Osteoblast (primary cell): Measurements from ENCODE around the gene CLEC4M. TPM values are rescaled to one million over a fixed set of nuclear protein-coding genes. Genes with fewer than 3 reads are reported as not detected.

Source experiments
- DNase-seq: peaks from one replicate; pipeline ENCODE4 v3.0.0; 2011; ENCODE audit warnings: low spot score, mixed read lengths; ENCODE audit not compliant: insufficient read length; ENCODE audit errors: missing footprints
- H2AFZ ChIP-seq: 2 replicates; pipeline ENCODE4 v1.6.0; 2011; ENCODE audit warnings: mild to moderate bottlenecking, low read length
- H3K27ac ChIP-seq: 2 replicates; pipeline ENCODE4 v1.5.1; 2011; ENCODE audit warnings: mild to moderate bottlenecking, low read depth, low read length, moderate library complexity
- H3K27me3 ChIP-seq: 2 replicates; pipeline ENCODE4 v1.6.0; 2012; ENCODE audit warnings: mild to moderate bottlenecking, control low read depth, inconsistent platforms, low read length, moderate library complexity; ENCODE audit not compliant: insufficient read depth
- H3K36me3 ChIP-seq: 2 replicates; pipeline ENCODE4 v1.5.1; 2011; ENCODE audit warnings: mild to moderate bottlenecking, low read length, control low read depth, moderate library complexity; ENCODE audit not compliant: insufficient read depth
- H3K4me1 ChIP-seq: 2 replicates; pipeline ENCODE4 v1.5.1; 2011; ENCODE audit warnings: mild to moderate bottlenecking, low read length, control low read depth, moderate library complexity; ENCODE audit not compliant: insufficient read depth
- H3K4me2 ChIP-seq: 2 replicates; pipeline ENCODE4 v1.6.0; 2011; ENCODE audit warnings: mild to moderate bottlenecking, low read length; ENCODE audit not compliant: insufficient read depth
- H3K4me3 ChIP-seq: fragments of 200-600 bp; sonication (generic); 3 replicates; pipeline ENCODE4 v1.5.1; 2012; ENCODE audit warnings: mild to moderate bottlenecking, low read length, inconsistent platforms; ENCODE audit not compliant: insufficient read depth
- H3K79me2 ChIP-seq: 2 replicates; pipeline ENCODE4 v1.6.0; 2012; ENCODE audit warnings: mild to moderate bottlenecking, low read length, control low read depth, inconsistent platforms; ENCODE audit not compliant: insufficient read depth
- H3K9me3 ChIP-seq: 2 replicates; pipeline ENCODE4 v1.5.1; 2011; ENCODE audit warnings: low read depth, low read length, control low read depth
- H4K20me1 ChIP-seq: 2 replicates; pipeline ENCODE4 v1.6.0; 2012; ENCODE audit warnings: mild to moderate bottlenecking, low read length, control low read depth; ENCODE audit not compliant: insufficient read depth
- total RNA-seq: library from RNA; depleted of rRNA; stranded (reverse); fragments of >200 nt; gene quantifications from 2 replicates; pipeline ENCODE4 v1.2.3, GENCODE V29; 2012
- TF ChIP-seq, protein P1 (sequence below): IDR thresholded peaks from 2 replicates; pipeline ENCODE4 v1.5.1; 2011; ENCODE audit warnings: mild to moderate bottlenecking, low read depth, low read length, moderate library complexity; ENCODE audit errors: extremely low read depth

Gene CLEC4M
- total RNA-seq, 1 donor: not detected

DNA sequence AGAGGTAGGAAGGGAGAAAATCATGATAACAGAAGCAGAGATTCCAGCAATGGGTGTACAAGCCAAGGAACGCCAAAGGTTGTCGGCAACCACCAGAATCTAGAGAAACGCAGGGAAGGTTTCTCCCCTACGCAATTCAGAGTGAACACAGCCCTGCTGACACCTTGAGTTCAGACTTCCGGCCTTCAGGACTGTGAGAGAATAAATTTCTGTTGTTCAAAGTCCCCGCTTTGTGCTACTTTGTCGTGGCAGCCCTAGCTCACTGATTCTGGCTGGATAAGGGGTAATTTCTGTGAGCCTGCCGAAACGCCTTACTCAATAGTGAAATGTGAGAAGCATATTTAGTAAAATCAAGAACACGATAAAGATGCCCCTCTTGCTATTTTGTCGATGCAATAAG is 25.8 kb upstream of the CLEC4M start:
- no peaks in the 10 kb centered on the region for H3K9me3 ChIP-seq
- H3K4me3 ChIP-seq: no peak overlapping the region
- no peaks in the 10 kb centered on the region for H3K4me1 ChIP-seq
- H3K79me2 ChIP-seq: no peaks in the 10 kb centered on the region
- no peaks in the 10 kb centered on the region for H3K36me3 ChIP-seq
- no peak overlapping the region for H3K27ac ChIP-seq
- H4K20me1 ChIP-seq: no peaks in the 10 kb centered on the region
- no peak for DNase-seq
- peaks cover 10% of the 10 kb centered on the region for H3K27me3 ChIP-seq
- no peak overlapping the region for H2AFZ ChIP-seq
- no peak overlapping the region for H3K4me2 ChIP-seq
- TF ChIP-seq, protein P1, sequence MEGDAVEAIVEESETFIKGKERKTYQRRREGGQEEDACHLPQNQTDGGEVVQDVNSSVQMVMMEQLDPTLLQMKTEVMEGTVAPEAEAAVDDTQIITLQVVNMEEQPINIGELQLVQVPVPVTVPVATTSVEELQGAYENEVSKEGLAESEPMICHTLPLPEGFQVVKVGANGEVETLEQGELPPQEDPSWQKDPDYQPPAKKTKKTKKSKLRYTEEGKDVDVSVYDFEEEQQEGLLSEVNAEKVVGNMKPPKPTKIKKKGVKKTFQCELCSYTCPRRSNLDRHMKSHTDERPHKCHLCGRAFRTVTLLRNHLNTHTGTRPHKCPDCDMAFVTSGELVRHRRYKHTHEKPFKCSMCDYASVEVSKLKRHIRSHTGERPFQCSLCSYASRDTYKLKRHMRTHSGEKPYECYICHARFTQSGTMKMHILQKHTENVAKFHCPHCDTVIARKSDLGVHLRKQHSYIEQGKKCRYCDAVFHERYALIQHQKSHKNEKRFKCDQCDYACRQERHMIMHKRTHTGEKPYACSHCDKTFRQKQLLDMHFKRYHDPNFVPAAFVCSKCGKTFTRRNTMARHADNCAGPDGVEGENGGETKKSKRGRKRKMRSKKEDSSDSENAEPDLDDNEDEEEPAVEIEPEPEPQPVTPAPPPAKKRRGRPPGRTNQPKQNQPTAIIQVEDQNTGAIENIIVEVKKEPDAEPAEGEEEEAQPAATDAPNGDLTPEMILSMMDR: no peak

DNA sequence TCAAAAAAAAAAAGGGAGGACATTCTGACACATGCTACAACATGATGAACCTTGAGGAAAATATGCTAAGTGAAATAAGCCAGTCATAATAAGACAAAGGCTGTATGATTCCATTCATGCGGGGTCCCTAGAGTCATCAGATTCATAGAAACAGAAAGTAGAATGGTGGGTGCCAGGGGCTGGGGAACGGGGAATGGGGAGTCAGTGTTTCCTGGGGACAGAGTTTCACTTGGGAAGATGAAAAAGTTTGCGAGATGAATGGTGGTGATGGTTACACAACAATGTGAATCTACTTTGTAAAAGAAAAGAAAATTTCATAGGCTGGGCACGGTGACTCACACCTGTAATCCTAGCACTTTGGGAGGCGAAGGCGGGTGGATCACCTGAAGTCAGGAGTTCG is 25.0 kb upstream of the CLEC4M start:
- peaks cover 10% of the 10 kb centered on the region for H3K27me3 ChIP-seq
- H3K79me2 ChIP-seq: no peaks in the 10 kb centered on the region
- H3K27ac ChIP-seq: no peak overlapping the region
- no peaks in the 10 kb centered on the region for H3K9me3 ChIP-seq
- no peaks in the 10 kb centered on the region for H3K4me1 ChIP-seq
- TF ChIP-seq, protein P1: no peak
- H3K36me3 ChIP-seq: no peaks in the 10 kb centered on the region
- no peak overlapping the region for H2AFZ ChIP-seq
- no peaks in the 10 kb centered on the region for H4K20me1 ChIP-seq
- no peak overlapping the region for H3K4me2 ChIP-seq
- no peak for DNase-seq
- no peak overlapping the region for H3K4me3 ChIP-seq

DNA sequence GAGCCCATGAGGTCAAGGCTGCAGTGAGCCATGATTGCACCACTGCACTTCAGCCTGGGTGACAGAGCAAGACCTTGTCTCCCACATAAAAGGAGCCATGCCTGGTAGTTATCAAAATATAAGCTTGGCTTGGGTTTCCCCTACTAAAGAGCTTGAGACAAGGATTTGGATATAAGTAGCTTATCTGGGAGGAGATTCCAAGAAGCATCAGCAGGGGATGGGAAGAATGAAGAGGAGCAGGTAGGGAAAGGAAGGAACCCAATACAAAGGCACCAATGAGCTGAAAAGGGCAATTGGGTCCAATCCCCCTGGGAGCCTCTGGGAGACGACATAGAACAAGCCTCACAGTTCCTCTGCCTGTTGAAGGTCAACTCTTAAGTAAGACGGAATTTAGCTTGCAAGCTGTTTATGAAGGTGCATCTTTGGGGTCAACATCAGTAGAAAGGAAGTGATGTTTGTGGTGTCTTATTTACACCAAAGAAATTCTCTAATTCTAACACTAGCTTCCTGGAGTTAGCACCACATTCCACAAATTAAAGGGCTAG is 23.8 kb upstream of the CLEC4M start:
- Histone ChIP-seq H3K9me3 (no peaks in the 10 kb centered on the region), H3K27ac (no peak overlapping the region), H3K79me2 (no peaks in the 10 kb centered on the region), H3K36me3 (no peaks in the 10 kb centered on the region), H4K20me1 (no peaks in the 10 kb centered on the region), H2AFZ (no peak overlapping the region), H3K27me3 (peaks cover 10% of the 10 kb centered on the region), H3K4me1 (no peaks in the 10 kb centered on the region), H3K4me3 (no peak overlapping the region), H3K4me2 (no peak overlapping the region)
- TF ChIP-seq, protein P1: no peak
- DNase-seq: no peak

DNA sequence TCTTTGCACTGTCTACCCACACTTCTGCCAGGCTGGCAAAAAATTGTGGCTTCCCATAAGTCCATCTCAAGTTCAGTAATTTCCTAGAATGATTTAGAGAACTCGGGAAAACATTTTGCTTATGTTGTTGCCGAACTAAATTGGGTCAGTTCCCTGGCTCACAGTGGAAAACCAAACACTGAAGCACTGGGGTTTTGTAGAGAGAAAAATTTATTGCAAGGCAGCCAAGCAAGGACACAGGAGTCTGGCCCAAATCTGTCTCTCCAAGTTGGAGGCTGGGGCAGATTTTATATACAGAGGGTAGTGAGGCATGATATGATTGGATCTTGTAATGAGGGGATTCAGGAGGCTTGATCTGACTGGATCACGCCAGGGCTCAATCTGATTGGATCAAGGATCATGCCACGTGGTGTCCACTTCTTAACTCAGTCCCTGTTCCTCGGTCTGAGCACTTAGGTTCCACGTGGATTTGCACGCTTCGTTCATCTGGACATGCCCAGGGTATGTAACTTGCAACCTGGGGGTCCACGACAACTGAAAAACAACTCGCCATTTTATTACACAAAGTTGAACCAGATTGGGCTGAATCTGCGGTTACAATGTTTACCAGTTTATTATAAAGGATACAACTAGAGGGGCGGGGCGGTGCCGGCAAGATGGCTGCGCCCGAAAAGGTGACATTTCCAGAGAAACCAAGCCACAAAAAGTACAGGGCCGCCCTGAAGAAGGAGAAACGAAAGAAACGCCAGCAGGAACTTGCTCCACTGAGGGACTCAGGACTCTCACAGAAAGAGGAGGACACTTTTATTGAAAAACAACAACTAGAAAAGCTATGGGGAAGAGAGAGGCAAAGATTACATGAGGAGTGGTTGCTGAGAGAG is 23.0 kb upstream of the CLEC4M start:
- no peak overlapping the region for H2AFZ ChIP-seq
- H3K36me3 ChIP-seq: no peaks in the 10 kb centered on the region
- H3K9me3 ChIP-seq: no peaks in the 10 kb centered on the region
- H3K4me3 ChIP-seq: no peak overlapping the region
- H4K20me1 ChIP-seq: no peaks in the 10 kb centered on the region
- peak; percentile 41 for DNase-seq
- H3K79me2 ChIP-seq: no peaks in the 10 kb centered on the region
- H3K27ac ChIP-seq: no peak overlapping the region
- H3K4me1 ChIP-seq: no peaks in the 10 kb centered on the region
- peaks cover 4% of the 10 kb centered on the region for H3K27me3 ChIP-seq
- H3K4me2 ChIP-seq: no peak overlapping the region
- TF ChIP-seq, protein P1: no peak
